Heart left ventricle (tissue), 16 donors: Measurements from ENCODE around the gene NTRK2. TPM values are rescaled to one million over a fixed set of nuclear protein-coding genes. Genes with fewer than 3 reads are reported as not detected.

Experiments used
- ATAC-seq, 4 donors: fragments of 200-7000 bp; cut with Tn5 transposase; one replicate each; pipeline ENCODE4 v1.9.1; 2020 to 2022; ENCODE audit warnings: moderate library complexity in 4 of 4, mild to moderate bottlenecking in 3 of 4, moderate number of reproducible peaks in 1 of 4
- DNase-seq, 5 donors: peaks; one replicate each; pipeline ENCODE4 v3.0.0-alpha.2; 2020
- H3K27ac ChIP-seq, 12 donors: fragments of 200-600 bp; sonication (generic) in 4 of 12; one replicate each; pipeline versions ENCODE4 v1.5.0 to v1.8.0; 2016 to 2022; ENCODE audit warnings: mild to moderate bottlenecking in 2 of 12
- H3K27me3 ChIP-seq, 9 donors: fragments of 200-600 bp; sonication (generic) in 2 of 9; one replicate each; pipeline versions ENCODE4 v1.5.1 to v1.8.0; 2016 to 2022; ENCODE audit warnings: mild to moderate bottlenecking in 3 of 9
- H3K36me3 ChIP-seq, 9 donors: fragments of 200-600 bp; sonication (generic) in 2 of 9; one replicate each; pipeline versions ENCODE4 v1.5.0 to v1.8.0; 2018 to 2022; ENCODE audit warnings: mild to moderate bottlenecking in 2 of 9
- H3K4me1 ChIP-seq, 12 donors: fragments of 200-600 bp; sonication (generic) in 4 of 12; one replicate each; pipeline versions ENCODE4 v1.5.0 to v1.8.0; 2016 to 2022; ENCODE audit warnings: mild to moderate bottlenecking in 3 of 12
- H3K4me3 ChIP-seq, 12 donors: fragments of 200-600 bp; sonication (generic) in 4 of 12; one replicate each; pipeline versions ENCODE4 v1.5.0 to v1.8.0; 2017 to 2022; ENCODE audit warnings: mild to moderate bottlenecking in 9 of 12, moderate library complexity in 4 of 12
- H3K9me3 ChIP-seq, 12 donors: fragments of 200-600 bp; sonication (generic) in 4 of 12; one replicate each; pipeline versions ENCODE4 v1.5.0 to v1.8.0; 2016 to 2022; ENCODE audit warnings: mild to moderate bottlenecking in 1 of 12
- CTCF ChIP-seq, 12 donors: fragments of 200-600 bp; sonication (generic) in 4 of 12; IDR thresholded peaks; one replicate each; pipeline versions ENCODE4 v1.5.0 to v1.8.0; 2018 to 2022; ENCODE audit warnings: antibody characterized with exemption in 12 of 12, mild to moderate bottlenecking in 5 of 12
- POLR2A ChIP-seq, 2 donors: fragments of 450-650 bp; IDR thresholded peaks; one replicate each; pipeline ENCODE4 v1.6.1; 2017; ENCODE audit warnings: antibody characterized with exemption in 2 of 2, mild to moderate bottlenecking in 2 of 2, moderate library complexity in 2 of 2
- WGBS, 4 donors: extraction: QIAGEN DNeasy Blood & Tissue Kit in 2 of 4; methylation state at CpG; one replicate each; pipeline versions ENCODE4 v1.1.5 to v1.1.7; 2013 to 2018; 5-methylcytosine and 5-hydroxymethylcytosine counted together
- intact Hi-C, 10 donors: fragments of 100-400 bp; cut with DNase I; formaldehyde crosslinking; loops; one replicate each; pipeline versions ENCODE4 v1.11.1 to v1.14.2; 2022
- polyA plus RNA-seq, 2 donors: library from polyadenylated mRNA; stranded (reverse); fragments of 200-250 nt; gene quantifications; one replicate each; pipeline ENCODE4 v1.2.3, GENCODE V29; 2013
- total RNA-seq, 9 donors: library from RNA; depleted of rRNA in 2 of 9; stranded (reverse); fragments of >200 nt in 2 of 9; fragmentation: NEBNext Ultra II Directional in 3 of 9; extraction: Animal tissue kit (Norgen Biotek cat#: 25700) in 3 of 9; gene quantifications; one replicate each; pipeline versions ENCODE4 v1.1.0 to v1.2.4, GENCODE V29; 2016 to 2023
- donor health status: ischemic (EF 13 %, LVEDD 7.1; RV severe dilation, severe dysfunction).
- donor health status: healthy with polysubstance abuse.
- donor health status: DM: no; HTN: yes; CAD: no.
- donor health status: DM: no; HTN: no; CAD: no.
- donor health status: ischemic (EF 25% LVEDD 6.9; RV normal size, moderate dysfunction).
- donor health status: ischemic (EF 25% LVEDD 5.7; RV mildly dilated, moderate dysfunction).
- donor health status: healthy.
- donor health status: DM: yes; HTN: yes; CAD: no.
- donor health status: ischemic (EF 35%, LVEDD 5.7; RV mildly dilated, moderate dysfunction).
- donor health status: nonischemic (EF 11% LVEDD 7.7; RV severe dilation, severe dysfunction).
- donor health status: DM: yes; HTN: yes; CAD: no.
- donor health status: PGD.
- donor health status: ischemic (EF 29% LVEDD 5.4; RV normal size, mild dysfunction).
- donor health status: nonischemic (EF 23%, LVEDD 6.1; RV moderate dilation, normal function).

Gene NTRK2
- total and polyA plus RNA-seq, 11 donors, result 0.86 to 16.0 (median 2.4) TPM

GRCh38 chr9:84702471-84702870 is 32.9 kb downstream of the NTRK2 start:
- no peak for DNase-seq
- no peak for TF ChIP-seq POLR2A (IDR thresholded peaks at IDR 0.05)
- TF ChIP-seq CTCF (IDR thresholded peaks at IDR 0.05), result no peak
- Histone ChIP-seq H3K27ac (no peak overlapping the region), H3K9me3 (no peaks in the 10 kb centered on the region), H3K4me1 (peaks cover 0 to 5% (median 0%) of the 10 kb centered on the region in 12 donors), H3K4me3 (no peak overlapping the region), H3K27me3 (no peaks in the 10 kb centered on the region), H3K36me3 (no peaks in the 10 kb centered on the region)
- ATAC-seq, result no peak
- 77 to 87% (median 79%) methylated on average over 1 of the region's 1 CpG for WGBS, 4 donors
- intact Hi-C loops, result loop anchor here in 2 of 10 donors (5.0 to 10.0 kb wide), 2 partner anchors 250 to 442 kb away; no protein-coding TSS in a partner anchor

- ATAC-seq, result no peak
- Histone ChIP-seq H3K4me1 (peaks cover 0 to 5% (median 0%) of the 10 kb centered on the region in 12 donors), H3K9me3 (no peaks in the 10 kb centered on the region), H3K4me3 (no peak overlapping the region), H3K36me3 (no peaks in the 10 kb centered on the region), H3K27ac (no peak overlapping the region), H3K27me3 (no peaks in the 10 kb centered on the region)
- intact Hi-C loops, result loop anchor here in 2 of 10 donors (5.0 to 10.0 kb wide), 2 partner anchors 249 to 441 kb away; no protein-coding TSS in a partner anchor
- DNase-seq, result no peak
- TF ChIP-seq POLR2A (IDR thresholded peaks at IDR 0.05) (no peak), CTCF (IDR thresholded peaks at IDR 0.05) (no peak)
Measured at GRCh38 chr9:84703793-84704192, 34.3 kb downstream of the NTRK2 start.

GRCh38 chr9:84705128-84705527 is 35.6 kb downstream of the NTRK2 start:
- no peak for ATAC-seq
- 79 to 85% (median 82%) methylated on average over 5 of the region's 5 CpGs for WGBS, 4 donors

GRCh38 chr9:84708400-84708799 is 38.9 kb downstream of the NTRK2 start:
- no peaks in the 10 kb centered on the region for H3K27me3 ChIP-seq
- TF ChIP-seq CTCF (IDR thresholded peaks at IDR 0.05), result no peak
- no peak for TF ChIP-seq POLR2A (IDR thresholded peaks at IDR 0.05)
- no peaks in the 10 kb centered on the region for H3K36me3 ChIP-seq
- peaks cover 0 to 13% (median 0%) of the 10 kb centered on the region in 12 donors for H3K4me1 ChIP-seq
- no peak for ATAC-seq
- no peak overlapping the region for H3K27ac ChIP-seq
- intact Hi-C loops, result loop anchor here in 1 of 10 donors (10.0 kb wide), 1 partner anchor 436 kb away; no protein-coding TSS in a partner anchor
- DNase-seq, result no peak
- H3K4me3 ChIP-seq, result no peak overlapping the region
- WGBS, 4 donors, result 82 to 92% (median 89%) methylated on average over 1 of the region's 1 CpG
- H3K9me3 ChIP-seq, result no peaks in the 10 kb centered on the region

More at GRCh38 chr9:84705128-84705527, 35.6 kb downstream of the NTRK2 start:
- H3K9me3 ChIP-seq, result no peaks in the 10 kb centered on the region
- intact Hi-C loops, result loop anchor here in 1 of 10 donors (10.0 kb wide), 1 partner anchor 440 kb away; no protein-coding TSS in a partner anchor
- H3K4me1 ChIP-seq, result peaks cover 0 to 8% (median 0%) of the 10 kb centered on the region in 12 donors
- no peak for TF ChIP-seq CTCF (IDR thresholded peaks at IDR 0.05)
- no peak for TF ChIP-seq POLR2A (IDR thresholded peaks at IDR 0.05)
- no peak overlapping the region for H3K4me3 ChIP-seq
- H3K36me3 ChIP-seq, result no peaks in the 10 kb centered on the region
- no peak for DNase-seq
- H3K27ac ChIP-seq, result no peak overlapping the region
- no peaks in the 10 kb centered on the region for H3K27me3 ChIP-seq
